Jurkat, Clone E6-1 (cell line): ENCODE measurements around the gene RNASE3.
"Not testable (repeated sequence)": the region's sequence is repeated elsewhere in the genome, so short reads cannot be mapped to it uniquely, and the experiment has no call there.

Experiments
- DNase-seq: peaks from one replicate; pipeline ENCODE4 v3.0.0-alpha.2; 2011; ENCODE audit warnings: low read depth, low spot score
- H3K4me3 ChIP-seq: 2 replicates; pipeline ENCODE4 v1.5.1; 2011; ENCODE audit warnings: mild to moderate bottlenecking, low read length, control low read depth, moderate library complexity

Gene RNASE3

DNA sequence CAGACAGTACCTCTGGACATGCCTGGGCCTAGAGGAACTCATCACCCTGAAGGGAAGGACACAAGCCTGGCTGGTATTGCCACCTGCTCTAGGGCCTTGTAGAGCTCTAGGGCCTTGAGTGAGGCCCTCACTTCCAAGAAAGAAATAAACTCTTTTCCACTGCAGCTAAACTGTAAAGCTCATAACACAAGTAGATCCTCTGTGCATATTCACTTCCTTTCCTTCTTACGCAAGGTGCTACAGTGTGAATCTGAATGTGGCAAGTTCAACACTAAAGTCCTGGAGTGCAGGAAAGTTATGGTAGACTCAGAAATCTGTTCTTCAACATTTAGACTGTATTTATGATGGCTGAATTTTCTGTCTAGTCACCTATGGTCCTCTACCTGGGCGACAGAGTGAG, 14.5 kb downstream of the RNASE3 start:
- no peak for DNase-seq
- no peak overlapping the region for H3K4me3 ChIP-seq

DNA sequence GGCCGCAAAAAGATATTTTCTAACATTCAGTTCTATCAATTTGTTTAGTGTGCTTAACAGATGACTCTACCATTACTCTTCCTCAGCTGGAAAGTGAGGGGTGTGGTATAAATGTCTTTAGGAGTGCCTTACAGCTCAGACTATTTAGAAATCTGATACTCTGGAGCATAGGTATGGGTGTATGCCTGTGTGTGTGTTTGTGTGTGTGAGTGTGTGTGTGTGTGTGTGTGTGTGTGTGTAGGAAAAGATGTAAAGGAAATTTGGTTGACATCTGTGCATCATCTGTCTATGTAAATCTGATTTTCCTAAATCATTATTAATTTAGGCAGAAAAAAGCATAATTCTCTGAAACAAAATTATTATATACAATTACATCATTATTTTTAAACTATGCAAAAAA, 16.0 kb downstream of the RNASE3 start:
- no peak for DNase-seq
- no peak overlapping the region for H3K4me3 ChIP-seq

DNA sequence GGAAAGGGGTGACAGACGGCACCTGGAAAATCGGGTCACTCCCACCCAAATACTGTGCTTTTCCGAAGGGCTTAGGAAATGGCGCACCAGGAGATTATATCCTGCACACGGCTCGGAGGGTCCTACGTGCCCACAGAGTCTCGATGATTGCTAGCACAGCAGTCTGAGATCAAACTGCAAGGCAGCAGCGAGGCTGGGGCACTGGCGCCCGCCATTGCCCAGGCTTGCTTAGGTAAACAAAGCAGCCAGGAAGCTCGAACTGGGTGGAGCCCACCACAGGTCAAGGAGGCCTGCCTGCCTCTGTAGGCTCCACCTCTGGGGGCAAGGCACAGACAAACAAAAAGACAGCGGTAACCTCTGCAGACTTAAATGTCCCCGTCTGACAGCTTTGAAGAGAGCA, 19.6 kb downstream of the RNASE3 start:
- not testable (repeated sequence) for DNase-seq, H3K4me3 ChIP-seq

DNA sequence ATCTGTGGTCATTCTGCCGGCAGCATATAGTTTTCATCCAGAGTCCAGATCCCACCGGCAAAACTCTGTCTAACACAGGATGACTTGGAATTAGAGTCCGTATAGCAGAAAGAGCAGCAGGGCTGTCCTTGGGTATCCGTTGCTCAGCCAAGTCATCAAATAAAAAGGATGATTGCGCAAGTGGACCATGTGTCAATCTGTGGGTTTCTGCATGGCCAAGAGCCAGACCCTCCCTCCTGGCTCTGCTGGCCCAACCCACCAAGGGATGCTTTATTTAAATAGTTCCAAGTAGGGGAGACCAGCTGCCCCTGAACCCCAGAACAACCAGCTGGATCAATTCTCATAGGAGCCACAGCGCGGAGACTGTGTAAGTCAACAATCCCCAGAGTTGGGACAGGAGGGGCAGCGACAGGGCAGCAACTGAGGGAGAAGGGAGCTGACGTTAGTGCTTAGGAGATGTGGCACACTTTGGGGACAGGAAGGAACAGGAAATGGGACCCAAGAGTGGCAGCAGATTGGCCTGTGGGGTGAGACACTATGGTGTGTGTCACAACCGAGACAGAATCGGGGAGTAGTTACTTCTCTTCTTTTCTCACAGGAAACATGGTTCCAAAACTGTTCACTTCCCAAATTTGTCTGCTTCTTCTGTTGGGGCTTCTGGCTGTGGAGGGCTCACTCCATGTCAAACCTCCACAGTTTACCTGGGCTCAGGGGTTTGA, 28.0 kb downstream of the RNASE3 start:
- not testable (repeated sequence) for DNase-seq

DNA sequence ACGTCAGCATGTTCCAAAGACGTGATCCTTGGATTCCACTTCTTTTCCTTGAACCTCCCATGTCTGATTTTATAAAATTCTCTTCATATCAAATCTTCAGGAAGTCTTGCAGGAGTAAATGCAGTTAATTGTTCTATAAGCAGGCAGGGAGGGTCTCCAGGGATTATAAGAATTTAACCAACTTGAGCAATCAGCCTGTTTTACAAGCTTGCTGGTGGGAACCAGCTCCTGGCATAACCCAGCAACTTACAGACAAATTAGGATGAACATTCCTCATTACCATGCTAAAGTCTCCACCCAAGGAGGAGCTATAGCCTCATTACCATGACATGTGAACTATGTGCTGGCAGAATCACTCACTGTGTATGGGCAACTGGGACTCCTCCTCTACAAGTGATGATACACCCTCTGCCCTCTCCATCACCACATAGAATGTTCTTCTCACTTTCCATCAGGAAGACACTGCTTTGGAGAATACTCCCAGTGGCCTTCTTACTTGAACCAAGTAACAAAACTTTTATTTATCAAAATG, 32.6 kb downstream of the RNASE3 start:
- not testable (repeated sequence) for DNase-seq, H3K4me3 ChIP-seq

More for the DNA sequence above, 28.0 kb downstream of the RNASE3 start:
- H3K4me3 ChIP-seq = not testable (repeated sequence)

DNA sequence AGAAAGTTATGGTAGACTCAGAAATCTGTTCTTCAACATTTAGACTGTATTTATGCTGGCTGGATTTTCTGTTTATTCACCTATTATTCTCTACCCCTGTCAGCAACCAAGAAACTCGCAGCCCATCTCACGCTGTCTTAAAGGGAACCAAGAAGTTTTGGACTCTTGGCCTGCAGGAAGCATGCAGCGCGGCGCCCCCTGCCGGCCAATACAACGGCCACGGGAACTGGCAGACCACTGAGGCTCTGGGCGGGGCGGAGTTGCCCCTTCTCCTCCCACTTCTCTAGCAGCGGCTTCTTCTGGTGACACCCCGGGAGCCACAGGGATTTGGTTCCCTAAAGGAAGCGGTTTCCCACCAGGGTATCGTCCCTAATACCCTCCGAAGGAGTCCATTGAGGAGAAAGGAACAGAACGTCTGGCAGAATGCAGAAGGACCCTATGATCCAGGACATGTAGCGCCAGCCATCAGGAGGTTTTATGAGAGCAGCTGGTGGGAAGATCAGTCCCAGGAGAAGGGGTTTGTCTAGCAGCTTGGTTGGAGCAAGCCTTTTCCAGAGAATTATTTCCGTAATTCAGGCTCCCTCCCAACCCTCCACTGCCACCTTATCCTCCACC, 43.1 kb downstream of the RNASE3 start:
- DNase-seq = no peak
- H3K4me3 ChIP-seq = no peak overlapping the region

DNA sequence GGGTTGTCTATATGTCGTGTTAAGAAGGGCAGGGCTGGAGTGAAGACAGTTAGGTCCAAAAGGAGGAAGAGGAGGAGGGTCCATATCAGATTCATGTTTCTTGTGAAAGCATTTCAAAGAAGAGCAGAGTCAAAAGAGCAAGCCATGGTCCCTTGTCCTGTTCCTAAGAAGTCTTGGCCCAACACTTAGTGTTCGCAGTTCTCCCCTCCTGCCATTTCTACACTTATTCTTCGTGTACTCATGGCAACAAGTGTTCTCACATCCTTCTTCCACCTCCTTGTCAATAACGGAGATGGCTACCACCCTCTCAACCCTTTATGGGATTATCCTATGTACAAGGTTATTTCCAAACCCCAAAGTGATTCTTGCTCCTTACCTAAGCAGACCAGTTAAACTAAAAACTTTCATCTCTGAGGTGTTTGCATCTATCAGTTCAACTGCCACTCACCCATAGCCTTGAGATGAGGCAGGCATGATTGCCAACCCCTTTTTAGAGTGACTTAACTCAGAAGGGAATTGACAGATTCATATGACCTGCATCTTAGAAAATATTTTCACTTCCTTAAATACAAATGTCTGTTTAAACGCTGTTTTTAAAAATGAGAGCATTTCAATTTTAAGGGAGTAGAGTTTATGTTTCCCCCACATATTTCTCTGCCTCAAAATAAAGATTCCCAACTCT, 44.3 kb downstream of the RNASE3 start:
- H3K4me3 ChIP-seq = no peak overlapping the region
- DNase-seq = no peak
